HG03439 (cell line): Measurements from ENCODE around the gene PSD.
A peak's percentile ranks its signal among the peaks of the same experiment; 100 is the strongest.

Experiments used
- ATAC-seq: cut with Tn5 transposase; IDR thresholded peaks from one replicate; pipeline ENCODE4 v1.9.1; 2021; ENCODE audit warnings: mild to moderate bottlenecking, moderate library complexity; ENCODE audit not compliant: unreplicated experiment

Gene PSD

GRCh38 chr10:102405632-102406031 is 13.0 kb downstream of the PSD start:
- no peak for ATAC-seq

GRCh38 chr10:102405108-102405571 is 13.4 kb downstream of the PSD start:
- no peak for ATAC-seq

GRCh38 chr10:102404361-102405107 is 14.1 kb downstream of the PSD start:
- ATAC-seq = no peak

- ATAC-seq = no peak
Observed at GRCh38 chr10:102403115-102403514, 15.5 kb downstream of the PSD start.

GRCh38 chr10:102402512-102402896 is 16.1 kb downstream of the PSD start:
- ATAC-seq = no peak

- no peak for ATAC-seq
Observed at GRCh38 chr10:102401735-102402511, 16.7 kb downstream of the PSD start.

- no peak for ATAC-seq
Observed at GRCh38 chr10:102401342-102401654, 17.3 kb downstream of the PSD start.

GRCh38 chr10:102400598-102401341 is 17.8 kb downstream of the PSD start:
- no peak for ATAC-seq

- ATAC-seq = no peak
Observed at GRCh38 chr10:102400076-102400475, 18.5 kb downstream of the PSD start.

GRCh38 chr10:102399217-102400021 is 19.2 kb downstream of the PSD start:
- peak; percentile 35 for ATAC-seq

GRCh38 chr10:102398172-102399020 is 20.2 kb downstream of the PSD start:
- no peak for ATAC-seq

- ATAC-seq = no peak
Observed at GRCh38 chr10:102397222-102398171, 21.1 kb downstream of the PSD start.

GRCh38 chr10:102396730-102397151 is 21.8 kb downstream of the PSD start:
- ATAC-seq = no peak

GRCh38 chr10:102396317-102396650 is 22.3 kb downstream of the PSD start:
- no peak for ATAC-seq

- peak; percentile 24 for ATAC-seq
Observed at GRCh38 chr10:102395400-102396316, 22.9 kb downstream of the PSD start, which contains the start of gene NFKB2. TSS of gene NFKB2 (plus strand) at chr10:102395705. CDS start at chr10:102395960, 255 bp downstream.

- ATAC-seq = peak; percentile 2
Observed at GRCh38 chr10:102394801-102395399, 23.7 kb downstream of the PSD start.

GRCh38 chr10:102394079-102394800 is 24.3 kb downstream of the PSD start:
- peak; percentile 79 for ATAC-seq
